ENCODE data around the gene ME3.

DNA sequence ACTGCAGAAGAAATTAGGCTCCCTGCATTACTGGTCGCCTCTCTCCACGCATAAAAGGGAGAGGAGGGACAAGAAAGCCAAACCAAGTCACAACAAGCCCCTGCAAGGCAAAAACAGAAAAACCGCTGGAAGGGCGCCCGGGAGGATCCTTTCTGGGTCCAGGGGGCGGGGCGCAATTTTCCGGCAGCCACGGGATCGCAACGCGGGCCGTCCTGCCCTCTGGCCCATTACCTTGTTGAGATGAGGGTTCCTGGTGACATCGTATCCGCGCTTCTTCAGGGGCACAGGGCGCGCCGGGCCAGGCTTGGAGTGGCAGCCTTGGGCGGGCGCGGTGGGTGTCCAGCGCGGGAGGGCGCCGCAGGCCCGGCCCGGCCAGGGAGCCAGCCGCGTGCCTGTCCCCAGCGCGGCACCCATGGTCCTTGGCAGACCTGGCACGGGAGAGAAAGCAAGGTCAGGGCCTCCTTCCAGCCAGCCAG, 847 bp downstream of the ME3 start:
- TF ChIP-seq, protein P1, sequence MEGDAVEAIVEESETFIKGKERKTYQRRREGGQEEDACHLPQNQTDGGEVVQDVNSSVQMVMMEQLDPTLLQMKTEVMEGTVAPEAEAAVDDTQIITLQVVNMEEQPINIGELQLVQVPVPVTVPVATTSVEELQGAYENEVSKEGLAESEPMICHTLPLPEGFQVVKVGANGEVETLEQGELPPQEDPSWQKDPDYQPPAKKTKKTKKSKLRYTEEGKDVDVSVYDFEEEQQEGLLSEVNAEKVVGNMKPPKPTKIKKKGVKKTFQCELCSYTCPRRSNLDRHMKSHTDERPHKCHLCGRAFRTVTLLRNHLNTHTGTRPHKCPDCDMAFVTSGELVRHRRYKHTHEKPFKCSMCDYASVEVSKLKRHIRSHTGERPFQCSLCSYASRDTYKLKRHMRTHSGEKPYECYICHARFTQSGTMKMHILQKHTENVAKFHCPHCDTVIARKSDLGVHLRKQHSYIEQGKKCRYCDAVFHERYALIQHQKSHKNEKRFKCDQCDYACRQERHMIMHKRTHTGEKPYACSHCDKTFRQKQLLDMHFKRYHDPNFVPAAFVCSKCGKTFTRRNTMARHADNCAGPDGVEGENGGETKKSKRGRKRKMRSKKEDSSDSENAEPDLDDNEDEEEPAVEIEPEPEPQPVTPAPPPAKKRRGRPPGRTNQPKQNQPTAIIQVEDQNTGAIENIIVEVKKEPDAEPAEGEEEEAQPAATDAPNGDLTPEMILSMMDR (IDR thresholded peaks at IDR 0.05), result no peak
- peak; percentile 57 for TF ChIP-seq POLR2A (IDR thresholded peaks at IDR 0.05)

All from right lobe of liver (tissue), 4 donors.